HCT116 (cell line): ENCODE results near the gene FSTL4.

ENCODE experiments used
- POLR2A ChIP-seq: IDR thresholded peaks from 2 replicates; pipeline ENCODE4 v1.7.0; 2011; ENCODE audit warnings: borderline replicate concordance; ENCODE audit not compliant: insufficient read depth, insufficient read length; ENCODE audit errors: extremely low read depth
- REST ChIP-seq: IDR thresholded peaks from 2 replicates; pipeline ENCODE4 v1.6.1; 2012; ENCODE audit warnings: low read depth
- SP1 ChIP-seq: IDR thresholded peaks from 2 replicates; pipeline ENCODE4 v1.6.1; 2012; ENCODE audit warnings: low read depth
- SRF ChIP-seq: IDR thresholded peaks from 2 replicates; pipeline ENCODE4 v1.6.1; 2012; ENCODE audit warnings: low read depth
- TF ChIP-seq, protein P1 (sequence below), 3 experiments: fragments of 200-600 bp in 1 of 3; sonication (generic) in 1 of 3; IDR thresholded peaks in 2 of 3; conservative IDR thresholded peaks in 1 of 3; 2 replicates each; pipeline ENCODE4 v1.5.1; 2012 to 2017; ENCODE audit warnings: low read depth in 2 of 3, low read length in 2 of 3, antibody characterized with exemption in 1 of 3, borderline replicate concordance in 1 of 3, control low read depth in 1 of 3, mild to moderate bottlenecking in 1 of 3, mixed read lengths in 1 of 3, mixed run types in 1 of 3, moderate library complexity in 1 of 3; ENCODE audit not compliant: insufficient read depth in 1 of 3

GRCh38 chr5:133377736-133378135 lies 234.6 kb downstream of the FSTL4 start:
- TF ChIP-seq, protein P1, sequence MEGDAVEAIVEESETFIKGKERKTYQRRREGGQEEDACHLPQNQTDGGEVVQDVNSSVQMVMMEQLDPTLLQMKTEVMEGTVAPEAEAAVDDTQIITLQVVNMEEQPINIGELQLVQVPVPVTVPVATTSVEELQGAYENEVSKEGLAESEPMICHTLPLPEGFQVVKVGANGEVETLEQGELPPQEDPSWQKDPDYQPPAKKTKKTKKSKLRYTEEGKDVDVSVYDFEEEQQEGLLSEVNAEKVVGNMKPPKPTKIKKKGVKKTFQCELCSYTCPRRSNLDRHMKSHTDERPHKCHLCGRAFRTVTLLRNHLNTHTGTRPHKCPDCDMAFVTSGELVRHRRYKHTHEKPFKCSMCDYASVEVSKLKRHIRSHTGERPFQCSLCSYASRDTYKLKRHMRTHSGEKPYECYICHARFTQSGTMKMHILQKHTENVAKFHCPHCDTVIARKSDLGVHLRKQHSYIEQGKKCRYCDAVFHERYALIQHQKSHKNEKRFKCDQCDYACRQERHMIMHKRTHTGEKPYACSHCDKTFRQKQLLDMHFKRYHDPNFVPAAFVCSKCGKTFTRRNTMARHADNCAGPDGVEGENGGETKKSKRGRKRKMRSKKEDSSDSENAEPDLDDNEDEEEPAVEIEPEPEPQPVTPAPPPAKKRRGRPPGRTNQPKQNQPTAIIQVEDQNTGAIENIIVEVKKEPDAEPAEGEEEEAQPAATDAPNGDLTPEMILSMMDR (IDR thresholded peaks at IDR 0.05 in 2 of 3, conservative IDR thresholded peaks at IDR 0.05 in 1 of 3; ENCODE audit: borderline replicate concordance in 1 of 3, insufficient read depth in 1 of 3, low read depth in 2 of 3, low read length in 2 of 3) = no peak
- TF ChIP-seq SRF = no peak
- no peak for TF ChIP-seq SP1
- TF ChIP-seq POLR2A = no peak
- no peak for TF ChIP-seq REST
